Measurements from ENCODE around the gene KCNC3.

The KCNC3 gene

DNA sequence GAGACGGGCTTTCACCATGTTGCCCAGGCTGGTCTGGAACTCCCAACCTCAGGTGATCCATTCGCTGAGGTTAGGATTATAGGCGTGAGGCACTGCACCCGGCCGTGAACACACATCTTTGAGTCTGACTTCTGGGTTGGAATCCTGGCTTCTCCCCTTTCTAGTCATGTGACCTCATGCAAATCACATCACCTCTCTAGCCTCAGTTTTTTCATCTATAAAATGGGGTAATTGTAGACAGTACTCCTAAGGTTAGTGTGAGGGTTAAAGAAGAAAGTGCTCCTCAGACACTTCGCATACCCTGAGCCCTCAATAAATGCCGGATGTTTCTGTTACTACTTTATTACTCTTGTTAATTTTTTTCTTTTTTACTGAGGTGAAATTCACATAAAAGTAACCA is 55.4 kb downstream of the KCNC3 start:
- DNase-seq (ENCODE audit: low spot score) = no peak
- TF ChIP-seq, protein P1, sequence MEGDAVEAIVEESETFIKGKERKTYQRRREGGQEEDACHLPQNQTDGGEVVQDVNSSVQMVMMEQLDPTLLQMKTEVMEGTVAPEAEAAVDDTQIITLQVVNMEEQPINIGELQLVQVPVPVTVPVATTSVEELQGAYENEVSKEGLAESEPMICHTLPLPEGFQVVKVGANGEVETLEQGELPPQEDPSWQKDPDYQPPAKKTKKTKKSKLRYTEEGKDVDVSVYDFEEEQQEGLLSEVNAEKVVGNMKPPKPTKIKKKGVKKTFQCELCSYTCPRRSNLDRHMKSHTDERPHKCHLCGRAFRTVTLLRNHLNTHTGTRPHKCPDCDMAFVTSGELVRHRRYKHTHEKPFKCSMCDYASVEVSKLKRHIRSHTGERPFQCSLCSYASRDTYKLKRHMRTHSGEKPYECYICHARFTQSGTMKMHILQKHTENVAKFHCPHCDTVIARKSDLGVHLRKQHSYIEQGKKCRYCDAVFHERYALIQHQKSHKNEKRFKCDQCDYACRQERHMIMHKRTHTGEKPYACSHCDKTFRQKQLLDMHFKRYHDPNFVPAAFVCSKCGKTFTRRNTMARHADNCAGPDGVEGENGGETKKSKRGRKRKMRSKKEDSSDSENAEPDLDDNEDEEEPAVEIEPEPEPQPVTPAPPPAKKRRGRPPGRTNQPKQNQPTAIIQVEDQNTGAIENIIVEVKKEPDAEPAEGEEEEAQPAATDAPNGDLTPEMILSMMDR (IDR thresholded peaks at IDR 0.05; ENCODE audit: extremely low read depth, missing control alignments) = no peak

DNA sequence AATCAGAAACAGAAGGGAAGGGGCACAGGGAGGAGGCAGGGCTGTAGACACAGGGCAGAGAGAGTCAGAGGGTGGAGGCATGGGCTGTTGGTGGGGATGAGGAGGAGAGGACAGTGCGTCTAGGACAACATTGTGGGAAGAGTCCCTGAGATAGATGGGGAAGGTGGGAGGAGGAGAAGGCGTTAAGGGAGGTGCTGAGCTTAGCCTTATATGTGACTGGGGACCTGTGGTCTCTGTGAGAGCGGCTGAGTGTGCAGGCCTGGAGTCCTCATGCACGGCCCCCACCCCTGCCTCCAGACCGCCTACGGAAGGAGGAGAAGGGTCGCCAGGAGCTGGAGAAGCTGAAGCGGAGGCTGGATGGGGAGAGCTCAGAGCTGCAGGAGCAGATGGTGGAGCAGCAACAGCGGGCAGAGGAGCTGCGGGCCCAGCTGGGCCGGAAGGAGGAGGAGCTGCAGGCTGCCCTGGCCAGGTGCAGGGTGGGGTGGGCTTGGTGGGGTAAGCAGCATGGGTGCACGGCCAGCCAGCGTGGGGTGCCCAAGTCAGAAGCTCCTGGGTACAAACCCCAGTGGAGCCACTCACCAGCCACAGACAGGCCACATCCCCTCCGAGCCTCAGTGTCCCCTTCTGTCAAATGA is 56.8 kb downstream of the KCNC3 start:
- TF ChIP-seq, protein P1 (IDR thresholded peaks at IDR 0.05; ENCODE audit: extremely low read depth, missing control alignments) = no peak
- DNase-seq (ENCODE audit: low spot score) = no peak

DNA sequence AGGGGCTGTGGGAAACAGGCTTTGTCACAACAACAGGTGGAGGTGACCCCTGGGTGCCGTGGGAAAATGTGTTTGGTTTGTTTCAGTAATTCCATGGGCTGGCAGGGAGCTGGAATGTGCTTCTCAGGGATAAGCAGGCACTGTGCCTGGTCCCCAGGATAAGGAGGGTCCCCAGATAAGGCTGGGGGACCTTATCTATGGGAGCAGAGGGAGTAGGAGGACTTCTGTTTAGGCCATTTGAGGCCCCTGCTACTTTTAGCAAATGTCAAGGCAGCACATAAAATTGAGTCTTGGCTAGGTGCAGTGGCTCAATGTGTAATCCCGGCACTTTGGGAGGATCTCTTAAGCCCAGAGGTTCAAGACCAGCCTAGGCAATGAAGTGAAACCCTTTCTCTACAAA is 59.5 kb downstream of the KCNC3 start:
- DNase-seq (ENCODE audit: low spot score) = no peak
- TF ChIP-seq, protein P1 (IDR thresholded peaks at IDR 0.05; ENCODE audit: extremely low read depth, missing control alignments) = no peak

DNA sequence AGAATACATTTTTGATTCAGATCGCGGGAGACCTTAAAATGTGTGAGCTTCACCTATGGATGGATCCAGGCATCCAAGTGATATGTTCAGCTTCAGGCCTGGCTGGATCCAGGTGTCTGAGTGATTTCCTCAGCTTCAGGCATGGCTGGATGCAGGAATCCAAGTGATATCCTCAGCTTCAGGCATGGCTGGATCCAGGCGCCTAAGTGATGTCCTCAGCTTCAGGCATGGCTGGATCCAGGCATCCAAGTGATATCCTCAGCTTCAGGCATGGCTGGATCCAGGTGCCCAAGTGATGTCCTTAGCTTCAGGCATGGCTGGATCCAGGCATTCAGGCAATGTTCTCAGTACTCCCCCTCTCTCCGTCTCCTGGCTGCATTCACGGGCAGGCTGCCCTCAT is 60.7 kb downstream of the KCNC3 start:
- TF ChIP-seq, protein P1 (IDR thresholded peaks at IDR 0.05; ENCODE audit: extremely low read depth, missing control alignments) = no peak
- no peak for DNase-seq (ENCODE audit: low spot score)

DNA sequence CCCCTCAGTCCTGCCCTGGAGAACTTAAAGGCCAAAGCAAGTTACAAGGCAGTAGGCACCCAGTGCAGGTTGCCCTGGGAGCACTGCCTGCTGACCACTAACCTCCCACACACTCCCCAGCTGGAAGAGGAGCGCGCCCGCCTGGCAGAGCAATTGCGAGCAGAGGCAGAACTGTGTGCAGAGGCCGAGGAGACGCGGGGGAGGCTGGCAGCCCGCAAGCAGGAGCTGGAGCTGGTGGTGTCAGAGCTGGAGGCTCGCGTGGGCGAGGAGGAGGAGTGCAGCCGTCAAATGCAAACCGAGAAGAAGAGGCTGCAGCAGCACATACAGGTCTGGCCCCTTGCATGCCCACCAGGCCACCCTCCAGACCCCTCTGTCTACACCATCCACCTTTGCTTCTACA is 61.1 kb downstream of the KCNC3 start:
- DNase-seq (ENCODE audit: low spot score) = no peak

DNA sequence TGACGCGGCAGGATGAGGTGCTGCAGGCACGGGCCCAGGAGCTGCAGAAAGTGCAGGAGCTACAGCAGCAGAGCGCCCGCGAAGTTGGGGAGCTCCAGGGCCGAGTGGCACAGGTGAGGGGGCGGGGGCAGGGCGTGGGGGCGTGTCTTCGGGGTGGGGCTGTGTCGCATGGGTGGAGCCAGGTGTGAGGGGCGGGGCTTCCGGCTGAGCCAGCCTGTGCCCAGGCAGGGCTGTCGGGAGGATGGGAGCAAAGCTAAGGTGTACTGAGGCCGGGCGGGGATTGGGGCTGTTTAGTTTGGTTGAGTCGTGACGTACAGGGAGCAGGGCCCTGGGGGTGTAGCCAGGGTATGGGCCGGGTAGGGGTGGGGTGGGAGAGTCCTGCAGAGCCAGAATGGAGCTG is 62.3 kb downstream of the KCNC3 start:
- no peak for DNase-seq (ENCODE audit: low spot score)
- TF ChIP-seq, protein P1 (IDR thresholded peaks at IDR 0.05; ENCODE audit: extremely low read depth, missing control alignments) = no peak

More for the DNA sequence above, 61.1 kb downstream of the KCNC3 start:
- TF ChIP-seq, protein P1 (IDR thresholded peaks at IDR 0.05; ENCODE audit: extremely low read depth, missing control alignments) = no peak

DNA sequence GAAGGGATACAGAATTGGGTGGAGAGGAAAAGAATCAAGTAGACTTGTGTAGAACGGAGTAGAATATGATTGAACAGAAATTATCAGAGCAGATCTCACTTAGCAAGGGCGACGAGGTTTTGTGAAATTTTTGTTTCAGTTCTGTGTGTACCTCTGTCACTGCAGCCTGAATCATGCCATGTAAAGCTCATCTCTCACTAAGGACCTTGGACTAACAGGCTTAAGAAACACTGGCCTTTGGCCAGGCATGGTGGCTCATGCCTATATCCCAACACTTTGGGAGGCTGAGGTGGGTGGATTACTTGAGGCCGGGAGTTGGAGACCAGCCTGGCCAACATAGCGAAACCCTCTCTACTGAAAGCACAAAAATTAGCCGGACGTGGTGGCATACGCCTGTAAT is 63.1 kb downstream of the KCNC3 start:
- TF ChIP-seq, protein P1 (IDR thresholded peaks at IDR 0.05; ENCODE audit: extremely low read depth, missing control alignments) = no peak

More for the DNA sequence above, 63.1 kb downstream of the KCNC3 start:
- DNase-seq (ENCODE audit: low spot score) = no peak
